Prostate gland (tissue), 2 donors: ENCODE results near the gene ITGA6.

ENCODE experiments used
- POLR2AphosphoS5 ChIP-seq: sonication (generic); formaldehyde crosslinking; IDR thresholded peaks from one replicate; pipeline ENCODE4 v1.6.1; 2017; ENCODE audit warnings: antibody characterized with exemption
- TF ChIP-seq, protein P1 (sequence below), 4 experiments: fragments of 200-600 bp in 2 of 4; fragments of 450-650 bp in 2 of 4; sonication (generic) in 2 of 4; IDR thresholded peaks; 1 replicate in 3 of 4; 2 replicates in 1 of 4; pipeline ENCODE4 v1.5.1; 2016 to 2019; ENCODE audit warnings: antibody characterized with exemption in 4 of 4, mild to moderate bottlenecking in 2 of 4, moderate library complexity in 2 of 4

DNA sequence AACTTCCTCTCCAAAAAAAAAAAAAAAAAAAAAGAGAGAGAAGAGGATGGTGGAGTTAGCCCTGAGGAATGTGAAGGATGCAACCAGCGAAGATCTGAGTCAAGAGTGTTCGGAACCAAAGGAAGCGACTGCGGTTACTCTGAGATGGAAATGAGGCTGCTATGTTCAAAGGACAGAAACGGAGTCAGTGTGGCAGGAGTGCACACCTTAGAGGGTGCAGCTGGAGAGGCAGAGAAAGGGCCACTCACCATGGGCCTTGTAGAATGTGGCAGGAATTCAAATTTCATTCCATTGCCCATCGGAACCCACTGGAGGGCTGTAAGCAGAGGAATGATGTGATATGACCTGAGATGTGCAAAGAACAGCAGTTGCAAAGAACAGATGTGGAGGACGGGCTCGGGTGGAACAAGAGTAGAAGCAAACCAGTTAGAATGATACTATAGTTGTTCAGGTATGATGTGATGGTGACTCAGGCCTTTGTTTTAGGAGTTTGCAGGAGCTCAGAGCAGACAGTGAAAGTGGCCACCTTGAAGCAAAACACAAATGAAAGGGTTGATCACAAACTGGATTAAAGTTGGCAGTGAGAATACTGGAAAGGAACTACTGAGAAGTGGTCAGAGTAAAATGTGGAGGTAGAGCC, 22.6 kb downstream of the ITGA6 start:
- TF ChIP-seq, protein P1, sequence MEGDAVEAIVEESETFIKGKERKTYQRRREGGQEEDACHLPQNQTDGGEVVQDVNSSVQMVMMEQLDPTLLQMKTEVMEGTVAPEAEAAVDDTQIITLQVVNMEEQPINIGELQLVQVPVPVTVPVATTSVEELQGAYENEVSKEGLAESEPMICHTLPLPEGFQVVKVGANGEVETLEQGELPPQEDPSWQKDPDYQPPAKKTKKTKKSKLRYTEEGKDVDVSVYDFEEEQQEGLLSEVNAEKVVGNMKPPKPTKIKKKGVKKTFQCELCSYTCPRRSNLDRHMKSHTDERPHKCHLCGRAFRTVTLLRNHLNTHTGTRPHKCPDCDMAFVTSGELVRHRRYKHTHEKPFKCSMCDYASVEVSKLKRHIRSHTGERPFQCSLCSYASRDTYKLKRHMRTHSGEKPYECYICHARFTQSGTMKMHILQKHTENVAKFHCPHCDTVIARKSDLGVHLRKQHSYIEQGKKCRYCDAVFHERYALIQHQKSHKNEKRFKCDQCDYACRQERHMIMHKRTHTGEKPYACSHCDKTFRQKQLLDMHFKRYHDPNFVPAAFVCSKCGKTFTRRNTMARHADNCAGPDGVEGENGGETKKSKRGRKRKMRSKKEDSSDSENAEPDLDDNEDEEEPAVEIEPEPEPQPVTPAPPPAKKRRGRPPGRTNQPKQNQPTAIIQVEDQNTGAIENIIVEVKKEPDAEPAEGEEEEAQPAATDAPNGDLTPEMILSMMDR (IDR thresholded peaks at IDR 0.05) = no peak
- TF ChIP-seq POLR2AphosphoS5 = no peak
